ENCODE data around the gene OR2W1.

The OR2W1 gene

DNA sequence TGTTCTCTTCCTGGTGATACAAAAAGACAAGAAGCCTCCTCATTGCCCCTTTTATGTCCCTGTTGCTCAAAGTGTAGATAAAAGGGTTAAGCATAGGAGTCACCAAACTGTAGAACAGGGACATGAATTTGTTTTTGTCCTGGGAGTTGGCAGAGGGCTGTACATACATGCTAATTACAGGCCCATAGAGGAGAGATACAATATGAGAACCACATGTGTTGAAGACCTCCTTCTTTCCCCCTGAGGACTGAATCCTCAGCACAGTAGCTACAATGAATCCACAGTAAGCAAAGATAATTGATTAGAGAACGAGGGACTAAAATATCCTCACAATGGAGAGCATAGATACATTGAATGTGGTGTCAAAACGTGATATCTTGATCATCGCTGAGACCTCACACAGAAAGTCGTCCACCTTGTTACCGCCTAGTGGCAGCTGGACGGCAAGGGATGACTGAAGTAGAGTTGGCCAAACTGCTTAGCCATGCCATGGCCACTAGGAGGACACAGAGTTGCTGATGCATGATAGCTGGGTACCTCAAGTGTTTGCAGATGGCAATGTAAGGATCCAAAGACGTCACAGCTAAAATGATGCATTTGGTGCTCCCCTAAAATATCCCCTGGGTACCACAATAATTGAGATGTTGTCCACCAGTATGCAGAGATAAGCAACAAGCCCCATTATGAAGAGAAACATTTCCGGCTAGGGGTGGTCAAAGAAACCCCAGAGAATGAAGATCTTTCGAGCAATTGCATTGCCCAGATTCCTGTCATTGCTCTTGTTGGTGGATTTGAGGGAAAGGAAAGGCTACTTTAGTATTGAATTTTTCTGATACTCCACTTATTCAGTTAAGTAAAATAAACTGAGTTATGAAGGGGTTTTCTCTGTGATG lies 27.1 kb upstream of the OR2W1 start:
- Histone ChIP-seq H2BK15ac (replicated peaks; ENCODE audit: low read depth) (no peak overlapping the region), H3K23ac (ENCODE audit: low read length) (no peak overlapping the region), H3K36me3 (ENCODE audit: control insufficient read depth, insufficient read depth, low read length) (no peaks in the 10 kb centered on the region), H2AK5ac (ENCODE audit: low read length) (no peak overlapping the region), H3K27me3 (ENCODE audit: insufficient read depth, low read length, poor library complexity) (no peaks in the 10 kb centered on the region), H3K79me1 (ENCODE audit: low read length) (no peaks in the 10 kb centered on the region), H3K4me2 (ENCODE audit: low read length) (no peak overlapping the region), H3K56ac (ENCODE audit: low read length) (no peak overlapping the region), H3K27ac (ENCODE audit: low read depth, low read length) (no peak overlapping the region), H4K5ac (ENCODE audit: low read length) (no peak overlapping the region), H2BK5ac (ENCODE audit: low read length) (no peak overlapping the region), H3K79me2 (ENCODE audit: control insufficient read depth, insufficient read depth, low read length) (no peaks in the 10 kb centered on the region), H3K4ac (ENCODE audit: low read depth, low read length) (no peak overlapping the region), H3K9ac (ENCODE audit: low read length) (no peak overlapping the region), H3K18ac (ENCODE audit: low read length) (no peak overlapping the region), H3K4me3 (ENCODE audit: low read length) (no peak overlapping the region), H2BK120ac (ENCODE audit: low read depth, low read length) (no peak overlapping the region), H3K4me1 (ENCODE audit: control insufficient read depth, low read depth, low read length) (no peaks in the 10 kb centered on the region), H4K8ac (ENCODE audit: low read depth, low read length) (no peak overlapping the region)
- WGBS (ENCODE audit: extremely low coverage, insufficient coverage, low lambda C conversion rate): no CpG with 5 or more reads among the region's 9 CpGs
- peak; percentile 82 for DNase-seq

DNA sequence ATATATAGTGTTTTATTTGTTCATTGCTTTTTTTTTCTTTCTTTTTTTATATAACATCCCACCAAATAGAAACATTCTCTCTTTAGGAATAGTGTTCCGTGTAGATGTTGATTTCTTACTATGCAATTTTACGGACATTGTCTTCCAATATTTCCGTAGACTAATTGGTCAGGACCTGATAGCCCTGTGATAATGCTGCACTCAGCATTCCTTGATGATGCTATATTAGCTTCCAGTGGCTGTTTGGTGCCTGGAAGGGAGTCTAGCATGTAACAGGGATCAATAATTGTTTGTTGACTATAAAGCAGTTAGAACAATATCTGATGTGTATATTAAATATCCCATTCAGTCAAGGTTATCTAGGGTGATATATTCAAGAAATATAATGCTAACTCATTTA lies 6.7 kb upstream of the OR2W1 start:
- no peak overlapping the region for H3K4me2 ChIP-seq (ENCODE audit: low read length)
- no peak overlapping the region for H3K56ac ChIP-seq (ENCODE audit: low read length)
- H3K36me3 ChIP-seq (ENCODE audit: control insufficient read depth, insufficient read depth, low read length): no peaks in the 10 kb centered on the region
- H3K9ac ChIP-seq (ENCODE audit: low read length): no peak overlapping the region
- no peak overlapping the region for H2BK5ac ChIP-seq (ENCODE audit: low read length)
- H3K79me2 ChIP-seq (ENCODE audit: control insufficient read depth, insufficient read depth, low read length): no peaks in the 10 kb centered on the region
- H3K23ac ChIP-seq (ENCODE audit: low read length): no peak overlapping the region
- H2BK120ac ChIP-seq (ENCODE audit: low read depth, low read length): no peak overlapping the region
- H2BK15ac ChIP-seq (replicated peaks; ENCODE audit: low read depth): no peak overlapping the region
- H3K4ac ChIP-seq (ENCODE audit: low read depth, low read length): no peak overlapping the region
- no peak overlapping the region for H3K27ac ChIP-seq (ENCODE audit: low read depth, low read length)
- no peaks in the 10 kb centered on the region for H3K79me1 ChIP-seq (ENCODE audit: low read length)
- no CpG with 5 or more reads among the region's 3 CpGs for WGBS (ENCODE audit: extremely low coverage, insufficient coverage, low lambda C conversion rate)
- H3K4me1 ChIP-seq (ENCODE audit: control insufficient read depth, low read depth, low read length): no peaks in the 10 kb centered on the region
- no peak overlapping the region for H3K18ac ChIP-seq (ENCODE audit: low read length)
- H3K4me3 ChIP-seq (ENCODE audit: low read length): no peak overlapping the region
- H3K27me3 ChIP-seq (ENCODE audit: insufficient read depth, low read length, poor library complexity): no peaks in the 10 kb centered on the region
- no peak overlapping the region for H2AK5ac ChIP-seq (ENCODE audit: low read length)
- DNase-seq: no peak
- H4K5ac ChIP-seq (ENCODE audit: low read length): no peak overlapping the region
- no peak overlapping the region for H4K8ac ChIP-seq (ENCODE audit: low read depth, low read length)

DNA sequence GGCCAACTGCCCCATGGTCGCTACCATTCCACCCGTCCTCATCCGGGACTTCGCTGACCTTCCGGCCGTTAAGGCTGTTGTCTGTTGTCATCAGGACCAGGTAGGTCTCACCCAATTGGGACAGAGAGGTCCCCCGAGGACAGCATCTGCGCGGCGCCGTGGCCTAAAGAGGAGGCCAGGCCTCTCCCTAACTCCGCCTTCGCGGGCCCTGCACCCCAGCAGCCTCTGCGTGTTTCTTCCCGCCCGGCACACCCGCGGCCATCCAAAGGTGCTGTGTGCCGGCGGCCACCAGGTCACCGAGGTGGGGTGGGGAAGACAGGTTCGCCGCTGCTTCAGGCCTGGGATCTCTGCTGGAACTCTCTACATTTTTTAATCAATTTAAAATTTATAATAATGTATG lies 9.0 kb downstream of the OR2W1 start:
- Histone ChIP-seq H3K4ac (ENCODE audit: low read depth, low read length) (no peak overlapping the region), H3K79me1 (ENCODE audit: low read length) (no peaks in the 10 kb centered on the region), H3K23ac (ENCODE audit: low read length) (no peak overlapping the region), H2BK5ac (ENCODE audit: low read length) (no peak overlapping the region), H4K8ac (ENCODE audit: low read depth, low read length) (no peak overlapping the region), H2AK5ac (ENCODE audit: low read length) (no peak overlapping the region), H3K4me2 (ENCODE audit: low read length) (no peak overlapping the region), H2BK120ac (ENCODE audit: low read depth, low read length) (no peak overlapping the region), H3K9ac (ENCODE audit: low read length) (no peak overlapping the region), H3K18ac (ENCODE audit: low read length) (no peak overlapping the region), H3K27me3 (ENCODE audit: insufficient read depth, low read length, poor library complexity) (no peaks in the 10 kb centered on the region), H3K4me1 (ENCODE audit: control insufficient read depth, low read depth, low read length) (no peaks in the 10 kb centered on the region), H3K36me3 (ENCODE audit: control insufficient read depth, insufficient read depth, low read length) (no peaks in the 10 kb centered on the region), H4K5ac (ENCODE audit: low read length) (no peak overlapping the region), H3K79me2 (ENCODE audit: control insufficient read depth, insufficient read depth, low read length) (no peaks in the 10 kb centered on the region), H2BK15ac (replicated peaks; ENCODE audit: low read depth) (no peak overlapping the region), H3K27ac (ENCODE audit: low read depth, low read length) (no peak overlapping the region), H3K4me3 (ENCODE audit: low read length) (no peak overlapping the region), H3K56ac (ENCODE audit: low read length) (no peak overlapping the region)
- no peak for DNase-seq
- no CpG with 5 or more reads among the region's 24 CpGs for WGBS (ENCODE audit: extremely low coverage, insufficient coverage, low lambda C conversion rate)

DNA sequence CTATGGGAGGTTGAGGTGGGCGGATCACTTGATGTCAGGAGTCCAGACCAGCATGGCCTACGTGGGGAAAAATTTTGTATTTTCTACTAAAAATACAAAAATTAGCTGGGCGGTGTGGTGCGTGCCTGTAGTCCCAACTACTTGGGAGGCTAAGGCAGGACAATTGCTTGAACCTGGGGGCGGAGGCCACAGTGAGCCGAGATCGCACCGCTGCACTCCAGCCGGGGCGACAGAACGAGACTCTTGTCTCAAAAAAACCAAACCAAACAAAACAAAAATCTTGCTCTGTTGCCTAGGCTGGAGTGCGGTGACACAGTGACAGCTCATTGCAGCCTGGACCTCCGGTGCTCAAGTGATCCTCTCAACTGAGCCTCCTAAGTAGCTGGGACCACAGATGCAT lies 16.2 kb downstream of the OR2W1 start:
- no peak overlapping the region for H2BK120ac ChIP-seq (ENCODE audit: low read depth, low read length)
- no peak overlapping the region for H3K4ac ChIP-seq (ENCODE audit: low read depth, low read length)
- H3K18ac ChIP-seq (ENCODE audit: low read length): no peak overlapping the region
- no peak overlapping the region for H3K56ac ChIP-seq (ENCODE audit: low read length)
- no peaks in the 10 kb centered on the region for H3K79me2 ChIP-seq (ENCODE audit: control insufficient read depth, insufficient read depth, low read length)
- H4K8ac ChIP-seq (ENCODE audit: low read depth, low read length): no peak overlapping the region
- H2AK5ac ChIP-seq (ENCODE audit: low read length): no peak overlapping the region
- no peak overlapping the region for H2BK15ac ChIP-seq (replicated peaks; ENCODE audit: low read depth)
- WGBS (ENCODE audit: extremely low coverage, insufficient coverage, low lambda C conversion rate): no CpG with 5 or more reads among the region's 13 CpGs
- H3K23ac ChIP-seq (ENCODE audit: low read length): no peak overlapping the region
- H4K5ac ChIP-seq (ENCODE audit: low read length): no peak overlapping the region
- no peak overlapping the region for H2BK5ac ChIP-seq (ENCODE audit: low read length)
- no peaks in the 10 kb centered on the region for H3K27me3 ChIP-seq (ENCODE audit: insufficient read depth, low read length, poor library complexity)
- no peaks in the 10 kb centered on the region for H3K4me1 ChIP-seq (ENCODE audit: control insufficient read depth, low read depth, low read length)
- no peak for DNase-seq
- no peak overlapping the region for H3K4me3 ChIP-seq (ENCODE audit: low read length)
- no peaks in the 10 kb centered on the region for H3K79me1 ChIP-seq (ENCODE audit: low read length)
- no peak overlapping the region for H3K9ac ChIP-seq (ENCODE audit: low read length)
- no peak overlapping the region for H3K27ac ChIP-seq (ENCODE audit: low read depth, low read length)
- no peak overlapping the region for H3K4me2 ChIP-seq (ENCODE audit: low read length)
- H3K36me3 ChIP-seq (ENCODE audit: control insufficient read depth, insufficient read depth, low read length): no peaks in the 10 kb centered on the region

DNA sequence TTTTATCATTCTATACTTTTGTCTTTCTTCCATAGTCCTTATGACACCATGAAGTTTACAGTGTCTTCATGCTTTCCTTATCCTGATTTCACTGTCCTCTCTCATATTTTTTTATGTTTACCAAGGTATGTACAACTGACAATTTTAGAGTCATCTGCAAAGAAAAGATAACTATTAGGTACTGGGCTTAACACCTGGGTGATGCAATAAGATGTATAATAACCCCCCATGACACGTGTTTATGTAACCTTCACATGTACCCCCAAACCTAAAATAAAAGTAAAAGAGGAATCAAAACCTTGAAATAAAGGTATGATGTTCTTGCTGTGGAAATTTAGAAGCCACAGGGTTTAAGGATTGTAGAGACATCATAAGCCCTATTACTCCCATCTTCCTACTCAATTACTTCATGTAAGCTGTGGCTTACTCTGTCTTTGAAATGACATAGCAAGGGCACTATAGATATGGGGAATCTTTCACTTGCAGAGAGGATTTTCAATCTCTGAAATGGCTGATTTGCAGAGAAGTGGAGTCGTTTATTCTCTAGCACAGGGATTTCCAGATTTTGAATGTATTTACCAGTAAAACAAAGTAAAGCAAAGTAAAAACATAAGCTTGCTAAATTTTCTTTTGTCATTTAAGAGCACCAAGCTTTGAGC lies 18.9 kb downstream of the OR2W1 start:
- H3K27me3 ChIP-seq (ENCODE audit: insufficient read depth, low read length, poor library complexity): no peaks in the 10 kb centered on the region
- H3K4me3 ChIP-seq (ENCODE audit: low read length): no peak overlapping the region
- H3K4me2 ChIP-seq (ENCODE audit: low read length): no peak overlapping the region
- no peak overlapping the region for H3K23ac ChIP-seq (ENCODE audit: low read length)
- H2BK5ac ChIP-seq (ENCODE audit: low read length): no peak overlapping the region
- H3K79me2 ChIP-seq (ENCODE audit: control insufficient read depth, insufficient read depth, low read length): no peaks in the 10 kb centered on the region
- no peak overlapping the region for H3K4ac ChIP-seq (ENCODE audit: low read depth, low read length)
- H3K18ac ChIP-seq (ENCODE audit: low read length): no peak overlapping the region
- no peaks in the 10 kb centered on the region for H3K79me1 ChIP-seq (ENCODE audit: low read length)
- no peak overlapping the region for H2BK15ac ChIP-seq (replicated peaks; ENCODE audit: low read depth)
- H2AK5ac ChIP-seq (ENCODE audit: low read length): no peak overlapping the region
- H3K36me3 ChIP-seq (ENCODE audit: control insufficient read depth, insufficient read depth, low read length): no peaks in the 10 kb centered on the region
- H3K9ac ChIP-seq (ENCODE audit: low read length): no peak overlapping the region
- H3K56ac ChIP-seq (ENCODE audit: low read length): no peak overlapping the region
- H2BK120ac ChIP-seq (ENCODE audit: low read depth, low read length): no peak overlapping the region
- DNase-seq: no peak
- no peaks in the 10 kb centered on the region for H3K4me1 ChIP-seq (ENCODE audit: control insufficient read depth, low read depth, low read length)
- H4K8ac ChIP-seq (ENCODE audit: low read depth, low read length): no peak overlapping the region
- WGBS (ENCODE audit: extremely low coverage, insufficient coverage, low lambda C conversion rate): no CpG with 5 or more reads among the region's 2 CpGs
- no peak overlapping the region for H4K5ac ChIP-seq (ENCODE audit: low read length)
- no peak overlapping the region for H3K27ac ChIP-seq (ENCODE audit: low read depth, low read length)
